ENCODE measurements around the gene CYP27B1. TPM values are rescaled to one million over a fixed set of nuclear protein-coding genes. Genes with fewer than 3 reads are reported as not detected.

The CYP27B1 gene
- polyA plus RNA-seq, 1 donor: 0.86 TPM

GRCh38 chr12:57751788-57752667 is 14.8 kb downstream of the CYP27B1 start, which contains the start of gene CDK4:
CDK4 (minus strand) TSS chr12:57752310; CDS start chr12:57751717, 593 bp downstream.
- peak; percentile 93 for DNase-seq (ENCODE audit: low read depth)

- DNase-seq (ENCODE audit: low read depth): no peak
Observed at GRCh38 chr12:57751432-57751787, 15.5 kb downstream of the CYP27B1 start.

DNA sequence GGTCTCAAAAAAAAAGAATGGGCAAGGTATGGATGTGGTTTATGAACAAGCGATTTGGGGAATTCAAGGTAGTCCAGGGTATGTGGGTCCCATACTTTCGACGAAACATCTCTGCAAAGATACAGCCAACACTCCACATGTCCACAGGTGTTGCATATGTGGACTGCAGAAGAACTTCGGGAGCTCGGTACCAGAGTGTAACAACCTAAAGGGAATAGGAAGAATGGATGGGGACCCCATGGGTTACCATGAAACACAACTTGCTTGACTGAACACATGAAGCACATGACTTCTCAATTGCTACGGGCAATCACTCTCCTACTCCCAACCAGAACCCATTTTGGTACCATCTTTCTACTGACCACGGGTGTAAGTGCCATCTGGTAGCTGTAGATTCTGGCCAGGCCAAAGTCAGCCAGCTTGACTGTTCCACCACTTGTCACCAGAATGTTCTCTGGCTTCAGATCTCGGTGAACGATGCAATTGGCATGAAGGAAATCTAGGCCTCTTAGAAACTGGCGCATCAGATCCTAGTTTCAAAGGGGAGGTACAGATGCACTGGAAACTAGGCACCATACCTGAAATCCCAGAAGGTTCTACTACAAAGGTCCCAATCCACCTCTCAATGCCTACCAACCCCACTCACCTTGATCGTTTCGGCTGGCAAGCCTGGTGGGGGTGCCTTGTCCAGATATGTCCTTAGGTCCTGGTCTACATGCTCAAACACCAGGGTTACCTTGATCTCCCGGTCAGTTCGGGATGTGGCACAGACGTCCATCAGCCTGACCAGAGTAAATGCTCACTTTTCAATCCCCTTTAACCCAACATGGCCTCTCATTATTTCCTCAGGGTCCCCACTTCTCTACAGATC is 16.1 kb downstream of the CYP27B1 start:
- DNase-seq (ENCODE audit: low read depth): no peak

GRCh38 chr12:57749061-57749460 is 17.8 kb downstream of the CYP27B1 start:
- no peak for DNase-seq (ENCODE audit: low read depth)

DNA sequence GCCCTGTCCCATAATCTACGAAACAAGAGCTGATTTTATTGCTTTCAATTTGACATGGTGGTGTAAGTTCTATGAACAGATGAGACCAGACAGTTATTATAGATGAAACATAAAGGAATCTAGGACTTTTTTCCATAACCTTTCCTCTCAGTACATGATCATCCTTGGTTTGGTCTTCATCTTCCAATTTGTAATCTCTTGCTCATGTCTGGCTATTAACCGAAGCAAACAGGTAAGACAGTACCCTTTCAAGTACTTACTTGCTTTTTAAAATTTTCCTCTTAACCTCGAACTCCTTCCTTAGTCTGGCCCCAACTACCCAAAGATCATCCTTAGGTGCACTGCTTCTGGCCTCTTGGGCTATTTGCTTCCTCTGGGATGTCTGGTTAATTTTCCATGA is 20.9 kb downstream of the CYP27B1 start:
- no peak for DNase-seq (ENCODE audit: low read depth)

GRCh38 chr12:57745485-57745881 is 21.4 kb downstream of the CYP27B1 start:
- no peak for DNase-seq (ENCODE audit: low read depth)

DNA sequence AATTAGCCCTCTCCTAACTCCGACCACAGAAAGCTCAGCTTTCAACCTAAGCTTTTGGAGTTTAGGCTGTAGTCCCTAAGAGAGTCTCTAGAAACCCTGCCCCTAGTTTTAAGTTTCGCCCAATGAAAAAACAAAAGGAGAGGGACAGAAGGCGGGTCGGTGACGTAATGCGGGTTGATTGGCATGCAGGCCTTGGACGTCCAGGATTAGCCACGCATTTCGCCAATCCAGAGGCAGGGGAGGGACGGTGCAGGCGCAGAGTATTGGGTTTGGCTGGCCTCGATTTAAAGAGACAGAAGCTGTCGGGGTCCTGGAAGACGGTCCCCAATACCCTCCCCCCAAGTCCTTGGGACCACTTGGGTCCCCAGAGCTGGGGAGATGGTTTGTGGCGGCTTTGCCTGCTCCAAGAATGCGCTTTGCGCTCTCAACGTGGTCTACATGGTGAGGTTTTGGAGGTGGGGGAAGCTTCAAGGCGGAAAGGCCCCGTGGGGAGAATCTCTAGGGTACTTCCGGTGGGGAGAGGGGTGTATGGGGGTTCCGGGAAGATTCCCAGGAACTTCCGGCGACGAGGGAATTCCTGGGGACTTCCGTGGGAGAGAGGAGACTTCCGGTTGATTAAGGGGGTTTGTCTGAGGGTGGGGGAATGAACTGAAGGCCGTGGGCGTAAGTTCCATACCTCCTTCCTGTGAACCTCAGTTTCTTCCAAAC is 21.9 kb downstream of the CYP27B1 start, which contains the start of gene TSPAN31:
Gene TSPAN31, plus strand, starts transcription at position 263 of the 708 bp plus-strand sequence. Its CDS starts 116 bp downstream, at position 379.
- peak; percentile 99 for DNase-seq (ENCODE audit: low read depth)

- no peak for DNase-seq (ENCODE audit: low read depth)
Observed at GRCh38 chr12:57744194-57744776, 22.6 kb downstream of the CYP27B1 start.

DNA sequence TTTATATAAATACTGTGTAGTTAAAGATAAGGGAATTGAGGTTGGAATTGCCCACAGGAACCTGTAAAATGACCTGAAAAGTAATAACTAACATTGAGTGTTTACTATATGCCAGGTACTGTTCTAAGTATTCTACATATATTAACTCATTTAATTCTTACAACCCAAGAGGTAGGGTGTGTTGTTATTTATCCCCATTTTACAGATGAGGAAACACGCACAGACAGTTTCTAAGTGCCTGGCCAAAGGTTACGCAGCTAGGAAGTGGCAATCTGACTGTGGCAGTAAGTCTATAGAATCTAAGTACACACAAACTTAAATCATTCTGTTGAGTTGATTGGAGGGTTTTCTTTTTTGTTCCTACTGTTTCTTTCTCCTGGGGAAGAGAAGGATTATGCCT is 23.1 kb downstream of the CYP27B1 start:
- no peak for DNase-seq (ENCODE audit: low read depth)

GRCh38 chr12:57741844-57742738 is 24.8 kb downstream of the CYP27B1 start:
- no peak for DNase-seq (ENCODE audit: low read depth)

- DNase-seq (ENCODE audit: low read depth): no peak
Observed at GRCh38 chr12:57741413-57741789, 25.5 kb downstream of the CYP27B1 start.

DNA sequence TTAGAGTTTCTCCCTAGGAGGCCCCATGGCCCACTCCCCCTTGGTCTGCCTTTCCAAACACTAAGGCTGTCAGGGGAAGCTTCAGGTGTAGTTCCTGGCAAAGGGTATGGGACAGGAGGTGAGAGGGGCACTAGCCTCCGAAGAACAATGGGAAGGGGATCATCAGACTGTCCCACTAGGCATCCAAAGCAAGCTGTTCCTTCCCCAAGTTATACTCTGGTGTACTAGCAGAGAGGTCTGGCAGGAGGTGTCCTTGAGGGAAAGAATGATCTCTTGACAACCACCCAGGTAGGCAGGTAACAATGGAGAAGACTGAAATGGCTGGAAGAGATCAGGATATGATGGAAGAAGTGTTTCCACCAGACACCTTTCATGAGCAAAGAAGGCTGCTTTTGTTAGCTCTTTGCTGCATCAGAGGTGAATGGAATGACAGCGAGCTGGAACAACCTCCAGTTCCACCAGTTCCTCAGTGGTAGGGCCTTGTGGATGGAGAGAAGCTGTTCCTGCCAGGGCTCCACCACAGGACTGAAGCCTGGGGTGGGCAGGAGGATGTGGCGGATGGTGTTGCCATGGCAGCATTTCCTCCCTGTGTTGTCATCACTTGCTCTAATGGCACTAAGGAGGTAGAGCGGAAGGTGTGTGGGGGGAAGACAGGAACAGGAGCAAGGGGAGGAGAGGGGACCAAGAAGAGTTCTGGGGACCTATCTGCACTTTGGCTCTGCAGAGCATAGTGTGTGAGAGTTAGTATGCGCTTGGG is 26.0 kb downstream of the CYP27B1 start:
- DNase-seq (ENCODE audit: low read depth): no peak

- DNase-seq (ENCODE audit: low read depth): no peak
Observed at GRCh38 chr12:57739914-57740538, 26.9 kb downstream of the CYP27B1 start.

DNA sequence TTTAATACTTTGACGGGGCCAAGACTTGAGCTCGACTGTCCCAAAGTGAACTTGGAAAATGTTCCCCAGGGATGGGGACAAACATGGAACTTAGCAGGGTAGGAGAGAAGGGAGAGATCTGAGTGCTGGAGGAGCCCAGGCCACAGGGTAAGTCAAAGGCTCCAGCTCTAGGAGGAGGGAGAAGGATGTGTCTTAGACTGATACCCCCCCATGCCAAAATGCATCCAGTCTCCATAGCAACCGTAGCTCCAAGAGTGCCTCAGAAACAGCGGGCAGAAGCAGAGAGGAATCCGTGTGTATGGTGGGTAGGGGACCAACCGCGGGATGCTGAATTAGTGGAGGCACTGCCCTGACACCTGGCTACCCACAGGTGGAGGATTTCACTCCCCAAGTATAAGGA is 27.5 kb downstream of the CYP27B1 start:
- DNase-seq (ENCODE audit: low read depth): no peak

DNA sequence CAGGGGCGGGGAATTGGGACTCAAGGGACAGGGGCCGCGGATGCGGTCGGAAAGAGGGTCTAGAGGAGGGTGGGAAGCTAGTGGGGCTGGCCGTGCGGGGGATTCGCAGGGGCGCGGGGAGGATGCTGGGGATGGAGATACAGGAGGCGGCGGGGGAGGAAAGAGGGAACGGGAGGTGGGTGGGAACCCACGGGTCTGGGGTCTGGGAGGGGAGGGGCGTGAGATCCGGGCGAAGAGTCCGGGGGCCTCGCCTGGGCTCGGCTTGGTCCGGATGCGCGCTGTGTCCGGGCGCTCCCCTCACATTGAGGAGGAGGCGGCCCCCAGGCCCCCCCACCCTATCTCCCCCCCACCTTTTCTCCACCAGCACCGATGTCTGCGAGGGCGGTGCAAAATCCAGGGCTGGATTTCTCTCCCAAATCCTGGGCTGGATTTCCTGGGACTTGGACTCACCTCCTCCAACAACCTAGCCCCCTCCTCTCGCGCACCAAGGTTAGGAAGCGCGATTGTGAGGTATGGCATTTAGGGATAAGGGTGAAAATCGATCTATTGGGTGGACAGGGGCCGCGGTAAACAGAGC is 28.1 kb downstream of the CYP27B1 start, which contains the start of gene AGAP2:
Gene AGAP2, minus strand, starts transcription at position 82 of the 577 bp plus-strand sequence. CDS start 496 bp downstream, outside the sequence.
- DNase-seq (ENCODE audit: low read depth): no peak

GRCh38 chr12:57737467-57738460 is 29.1 kb downstream of the CYP27B1 start:
- no peak for DNase-seq (ENCODE audit: low read depth)

DNA sequence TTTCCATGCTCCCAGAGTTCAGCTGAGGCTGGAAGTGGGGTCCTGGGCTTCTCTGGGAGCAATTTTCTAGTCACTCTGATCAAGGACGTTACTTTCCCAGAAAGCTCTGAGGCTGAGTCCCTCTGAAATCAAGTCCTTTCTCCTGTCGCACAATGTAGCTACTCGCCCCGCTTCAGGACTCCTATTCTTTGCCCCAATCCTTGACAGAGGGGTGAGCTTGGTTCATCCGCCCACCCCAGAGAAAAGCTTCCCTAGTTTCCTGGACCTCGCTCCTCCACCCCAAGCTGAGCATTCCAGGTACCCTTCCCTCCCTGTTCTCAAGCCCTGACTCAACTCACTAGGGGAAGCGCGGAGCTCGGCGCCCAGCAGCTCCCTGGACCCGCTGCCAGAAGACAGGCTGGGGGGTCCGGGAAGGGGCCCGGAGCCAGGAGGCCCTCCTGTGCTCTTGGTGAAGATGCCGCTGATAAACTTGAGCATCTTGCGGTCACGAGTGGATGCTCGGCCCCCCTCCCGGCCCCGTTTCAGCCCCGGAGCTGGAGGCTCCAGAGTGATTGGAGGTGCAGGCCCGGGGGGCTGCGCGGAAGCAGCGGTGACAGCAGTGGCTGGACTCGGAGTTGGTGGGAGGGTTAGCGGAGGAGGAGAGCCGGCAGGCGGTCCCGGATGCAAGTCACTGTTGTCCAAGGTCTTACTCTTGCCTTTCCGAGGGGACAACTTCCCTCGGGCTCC is 30.0 kb downstream of the CYP27B1 start:
- no peak for DNase-seq (ENCODE audit: low read depth)
